AG08396 (cell line): ENCODE results near the gene ITPK1.

Experiments used
- DNase-seq: peaks from one replicate; pipeline ENCODE4 v3.0.0; 2012; ENCODE audit warnings: low spot score, mixed read lengths

The ITPK1 gene

GRCh38 chr14:93027810-93028723 lies 87.7 kb downstream of the ITPK1 start:
- no peak for DNase-seq

- DNase-seq = no peak
Observed at GRCh38 chr14:93026339-93026738, 89.4 kb downstream of the ITPK1 start.

GRCh38 chr14:93025055-93025454 lies 90.7 kb downstream of the ITPK1 start:
- DNase-seq = no peak

- no peak for DNase-seq
Observed at GRCh38 chr14:93024493-93024892, 91.2 kb downstream of the ITPK1 start.

GRCh38 chr14:93023802-93024434 lies 91.8 kb downstream of the ITPK1 start:
- no peak for DNase-seq

- DNase-seq = no peak
Observed at GRCh38 chr14:93023039-93023438, 92.7 kb downstream of the ITPK1 start.

GRCh38 chr14:93019970-93020369 lies 95.8 kb downstream of the ITPK1 start:
- no peak for DNase-seq

GRCh38 chr14:93019367-93019843 lies 96.3 kb downstream of the ITPK1 start:
- no peak for DNase-seq

- DNase-seq = no peak
Observed at GRCh38 chr14:93018366-93018765, 97.4 kb downstream of the ITPK1 start.

- DNase-seq = no peak
Observed at GRCh38 chr14:93017898-93018297, 97.8 kb downstream of the ITPK1 start.

GRCh38 chr14:93017301-93017797 lies 98.4 kb downstream of the ITPK1 start:
- no peak for DNase-seq

GRCh38 chr14:93016275-93016845 lies 99.4 kb downstream of the ITPK1 start:
- no peak for DNase-seq

- DNase-seq = no peak
Observed at GRCh38 chr14:93015505-93015904, 100.2 kb downstream of the ITPK1 start.

GRCh38 chr14:93015064-93015463 lies 100.7 kb downstream of the ITPK1 start:
- DNase-seq = no peak

GRCh38 chr14:93014058-93015023 lies 101.4 kb downstream of the ITPK1 start:
- DNase-seq = no peak

- DNase-seq = peak; percentile 47
Observed at GRCh38 chr14:93012951-93013719, 102.6 kb downstream of the ITPK1 start.

GRCh38 chr14:93012506-93012905 lies 103.2 kb downstream of the ITPK1 start:
- DNase-seq = no peak

GRCh38 chr14:93011650-93012325 lies 103.9 kb downstream of the ITPK1 start:
- no peak for DNase-seq

GRCh38 chr14:93011141-93011529 lies 104.6 kb downstream of the ITPK1 start:
- no peak for DNase-seq

GRCh38 chr14:93010522-93011140 lies 105.1 kb downstream of the ITPK1 start:
- DNase-seq = no peak
